ENCODE measurements around the gene ZNF827. TPM values are rescaled to one million over a fixed set of nuclear protein-coding genes. Genes with fewer than 3 reads are reported as not detected.

The ZNF827 gene
- total RNA-seq, 1 experiment from 2014 or later = 19.1 TPM

DNA sequence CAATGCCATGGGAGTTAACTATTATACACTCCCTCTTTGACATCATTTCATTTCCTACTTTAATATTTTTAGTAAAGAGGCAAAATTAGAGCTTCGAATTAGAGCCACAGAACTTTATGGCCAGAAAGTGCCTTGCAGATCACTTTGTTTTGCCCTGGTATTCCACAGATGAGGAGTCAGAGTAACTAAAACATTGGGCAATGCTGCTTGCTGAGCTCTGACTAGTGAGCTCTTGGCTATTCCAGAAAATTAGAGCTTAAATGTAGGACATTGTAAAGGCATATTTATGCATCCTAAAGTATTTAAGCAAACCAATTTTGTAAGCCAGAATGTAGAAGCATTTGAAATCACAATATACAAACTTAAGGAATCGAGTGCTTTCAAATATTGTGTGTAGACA, 6.3 kb upstream of the ZNF827 start:
- Histone ChIP-seq H3K27me3 (ENCODE audit: insufficient read depth, low read length) (no peaks in the 10 kb centered on the region), H3K36me3 (ENCODE audit: control insufficient read depth in 1 of 2, insufficient read depth in 2 of 2, low read length in 2 of 2) (no peaks in the 10 kb centered on the region), H3K9ac (ENCODE audit: low read length) (no peak overlapping the region), H3K4me3 (replicated peaks in 1 of 2; ENCODE audit: low read depth in 1 of 2, low read length in 2 of 2) (no peak overlapping the region), H3K27ac (ENCODE audit: low read depth, low read length) (no peak overlapping the region), H3K79me2 (ENCODE audit: insufficient read depth, low read length) (no peaks in the 10 kb centered on the region), H3K4me2 (ENCODE audit: low read length) (no peak overlapping the region), H3K9me2 (ENCODE audit: insufficient read depth) (no peaks in the 10 kb centered on the region), H3K4me1 (ENCODE audit: control insufficient read depth in 1 of 2, insufficient read depth in 2 of 2, low read length in 2 of 2) (peaks cover 4 to 21% of the 10 kb centered on the region in 2 experiments; a peak in 3 of 4 replicates), H2AFZ (ENCODE audit: low read depth, low read length, poor library complexity, severe bottlenecking) (no peak overlapping the region), H3K9me3 (ENCODE audit: control insufficient read depth in 1 of 2, insufficient read depth in 1 of 2, low read depth in 1 of 2, low read length in 2 of 2) (no peaks in the 10 kb centered on the region), H4K20me1 (ENCODE audit: insufficient read depth) (no peaks in the 10 kb centered on the region)
- DNase-seq (ENCODE audit: low read depth, low spot score) (no peak), ATAC-seq (no peak)
- TF ChIP-seq, protein P1, sequence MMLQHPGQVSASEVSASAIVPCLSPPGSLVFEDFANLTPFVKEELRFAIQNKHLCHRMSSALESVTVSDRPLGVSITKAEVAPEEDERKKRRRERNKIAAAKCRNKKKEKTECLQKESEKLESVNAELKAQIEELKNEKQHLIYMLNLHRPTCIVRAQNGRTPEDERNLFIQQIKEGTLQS (IDR thresholded peaks at IDR 0.05) = no peak
- TF ChIP-seq ELF1 (IDR thresholded peaks at IDR 0.05; ENCODE audit: borderline replicate concordance, low read depth) (no peak), ZFX (IDR thresholded peaks at IDR 0.05) (no peak), ZNF274 (IDR thresholded peaks at IDR 0.05; ENCODE audit: low read depth, low read length) (no peak), FOSL1 (IDR thresholded peaks at IDR 0.05; ENCODE audit: low read depth) (no peak), CBX3 (IDR thresholded peaks at IDR 0.05; ENCODE audit: low read depth) (no peak), POLR2AphosphoS5 (IDR thresholded peaks at IDR 0.05; ENCODE audit: low read depth, low read length) (no peak)
- TF ChIP-seq, protein P2, sequence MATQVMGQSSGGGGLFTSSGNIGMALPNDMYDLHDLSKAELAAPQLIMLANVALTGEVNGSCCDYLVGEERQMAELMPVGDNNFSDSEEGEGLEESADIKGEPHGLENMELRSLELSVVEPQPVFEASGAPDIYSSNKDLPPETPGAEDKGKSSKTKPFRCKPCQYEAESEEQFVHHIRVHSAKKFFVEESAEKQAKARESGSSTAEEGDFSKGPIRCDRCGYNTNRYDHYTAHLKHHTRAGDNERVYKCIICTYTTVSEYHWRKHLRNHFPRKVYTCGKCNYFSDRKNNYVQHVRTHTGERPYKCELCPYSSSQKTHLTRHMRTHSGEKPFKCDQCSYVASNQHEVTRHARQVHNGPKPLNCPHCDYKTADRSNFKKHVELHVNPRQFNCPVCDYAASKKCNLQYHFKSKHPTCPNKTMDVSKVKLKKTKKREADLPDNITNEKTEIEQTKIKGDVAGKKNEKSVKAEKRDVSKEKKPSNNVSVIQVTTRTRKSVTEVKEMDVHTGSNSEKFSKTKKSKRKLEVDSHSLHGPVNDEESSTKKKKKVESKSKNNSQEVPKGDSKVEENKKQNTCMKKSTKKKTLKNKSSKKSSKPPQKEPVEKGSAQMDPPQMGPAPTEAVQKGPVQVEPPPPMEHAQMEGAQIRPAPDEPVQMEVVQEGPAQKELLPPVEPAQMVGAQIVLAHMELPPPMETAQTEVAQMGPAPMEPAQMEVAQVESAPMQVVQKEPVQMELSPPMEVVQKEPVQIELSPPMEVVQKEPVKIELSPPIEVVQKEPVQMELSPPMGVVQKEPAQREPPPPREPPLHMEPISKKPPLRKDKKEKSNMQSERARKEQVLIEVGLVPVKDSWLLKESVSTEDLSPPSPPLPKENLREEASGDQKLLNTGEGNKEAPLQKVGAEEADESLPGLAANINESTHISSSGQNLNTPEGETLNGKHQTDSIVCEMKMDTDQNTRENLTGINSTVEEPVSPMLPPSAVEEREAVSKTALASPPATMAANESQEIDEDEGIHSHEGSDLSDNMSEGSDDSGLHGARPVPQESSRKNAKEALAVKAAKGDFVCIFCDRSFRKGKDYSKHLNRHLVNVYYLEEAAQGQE (IDR thresholded peaks at IDR 0.05; ENCODE audit: low read depth) = no peak
- TF ChIP-seq, protein P3, sequence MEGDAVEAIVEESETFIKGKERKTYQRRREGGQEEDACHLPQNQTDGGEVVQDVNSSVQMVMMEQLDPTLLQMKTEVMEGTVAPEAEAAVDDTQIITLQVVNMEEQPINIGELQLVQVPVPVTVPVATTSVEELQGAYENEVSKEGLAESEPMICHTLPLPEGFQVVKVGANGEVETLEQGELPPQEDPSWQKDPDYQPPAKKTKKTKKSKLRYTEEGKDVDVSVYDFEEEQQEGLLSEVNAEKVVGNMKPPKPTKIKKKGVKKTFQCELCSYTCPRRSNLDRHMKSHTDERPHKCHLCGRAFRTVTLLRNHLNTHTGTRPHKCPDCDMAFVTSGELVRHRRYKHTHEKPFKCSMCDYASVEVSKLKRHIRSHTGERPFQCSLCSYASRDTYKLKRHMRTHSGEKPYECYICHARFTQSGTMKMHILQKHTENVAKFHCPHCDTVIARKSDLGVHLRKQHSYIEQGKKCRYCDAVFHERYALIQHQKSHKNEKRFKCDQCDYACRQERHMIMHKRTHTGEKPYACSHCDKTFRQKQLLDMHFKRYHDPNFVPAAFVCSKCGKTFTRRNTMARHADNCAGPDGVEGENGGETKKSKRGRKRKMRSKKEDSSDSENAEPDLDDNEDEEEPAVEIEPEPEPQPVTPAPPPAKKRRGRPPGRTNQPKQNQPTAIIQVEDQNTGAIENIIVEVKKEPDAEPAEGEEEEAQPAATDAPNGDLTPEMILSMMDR (IDR thresholded peaks at IDR 0.05 in 2 of 3, conservative IDR thresholded peaks at IDR 0.05 in 1 of 3; ENCODE audit: borderline replicate concordance in 1 of 3, insufficient read depth in 1 of 3, low read depth in 2 of 3, low read length in 2 of 3) = no peak
- TF ChIP-seq, protein P4, sequence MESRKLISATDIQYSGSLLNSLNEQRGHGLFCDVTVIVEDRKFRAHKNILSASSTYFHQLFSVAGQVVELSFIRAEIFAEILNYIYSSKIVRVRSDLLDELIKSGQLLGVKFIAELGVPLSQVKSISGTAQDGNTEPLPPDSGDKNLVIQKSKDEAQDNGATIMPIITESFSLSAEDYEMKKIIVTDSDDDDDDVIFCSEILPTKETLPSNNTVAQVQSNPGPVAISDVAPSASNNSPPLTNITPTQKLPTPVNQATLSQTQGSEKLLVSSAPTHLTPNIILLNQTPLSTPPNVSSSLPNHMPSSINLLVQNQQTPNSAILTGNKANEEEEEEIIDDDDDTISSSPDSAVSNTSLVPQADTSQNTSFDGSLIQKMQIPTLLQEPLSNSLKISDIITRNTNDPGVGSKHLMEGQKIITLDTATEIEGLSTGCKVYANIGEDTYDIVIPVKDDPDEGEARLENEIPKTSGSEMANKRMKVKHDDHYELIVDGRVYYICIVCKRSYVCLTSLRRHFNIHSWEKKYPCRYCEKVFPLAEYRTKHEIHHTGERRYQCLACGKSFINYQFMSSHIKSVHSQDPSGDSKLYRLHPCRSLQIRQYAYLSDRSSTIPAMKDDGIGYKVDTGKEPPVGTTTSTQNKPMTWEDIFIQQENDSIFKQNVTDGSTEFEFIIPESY (IDR thresholded peaks at IDR 0.05; ENCODE audit: extremely low read depth, insufficient replicate concordance, low read length) = no peak
- no TSS peak for BruUV-seq (replicated peaks)
- CTCF ChIA-PET = no interaction called here
- RAD21 ChIA-PET (ENCODE audit: low non-redundant PET in 1 of 2, low total read pairs in 2 of 2, uncharacterized antibody in 2 of 2, unreplicated experiment in 2 of 2) = interaction anchor here in 1 of 2 experiments (0.7 kb wide), 1 partner anchor 10 kb away, joined by 3 read pairs; no protein-coding TSS in a partner anchor
- intact Hi-C loops (cut with micrococcal nuclease) = no loop called here
- POLR2A ChIA-PET = no interaction called here

Data from HCT116 (cell line).